Measurements from ENCODE around the gene BTBD19.

DNA sequence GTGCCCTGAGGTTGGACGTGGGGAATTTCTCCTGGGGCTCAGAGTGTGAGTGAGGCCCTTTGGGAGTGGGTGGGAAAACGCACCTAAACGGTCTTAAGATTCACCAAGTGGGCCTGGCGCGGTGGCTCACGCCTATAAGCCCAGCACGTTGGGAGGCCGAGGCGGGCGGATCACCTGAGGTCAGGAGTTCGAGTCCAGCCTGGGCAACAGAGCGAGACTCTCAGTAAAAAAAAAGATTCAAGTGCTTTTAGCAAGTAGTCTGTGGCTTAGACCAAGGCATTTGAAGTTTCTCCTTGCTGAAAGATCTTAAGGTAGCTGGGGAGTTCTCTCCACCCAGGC, 31.6 kb upstream of the BTBD19 start:
- TF ChIP-seq POLR2A (IDR thresholded peaks at IDR 0.05; ENCODE audit: low read depth, low read length) = no peak
- TF ChIP-seq POLR2AphosphoS5 (IDR thresholded peaks at IDR 0.05; ENCODE audit: low read depth, low read length) = no peak
